Fibroblast of lung (primary cell): Measurements from ENCODE around the gene ZBTB45. TPM values are rescaled to one million over a fixed set of nuclear protein-coding genes. Genes with fewer than 3 reads are reported as not detected.

Experiments
- DNase-seq, 2 donors: peaks; one replicate each; pipeline versions ENCODE4 v3.0.0 to v3.0.0-alpha.2; 2010; ENCODE audit warnings: low read depth in 2 of 2
- H2AFZ ChIP-seq: 2 replicates; pipeline ENCODE4 v1.5.1; 2012; ENCODE audit warnings: low read length, control low read depth, inconsistent platforms
- H3K27ac ChIP-seq: 2 replicates; pipeline ENCODE4 v1.5.1; 2011; ENCODE audit warnings: low read length, control low read depth; ENCODE audit not compliant: insufficient read depth
- H3K27me3 ChIP-seq: 2 replicates; pipeline ENCODE4 v1.5.1; 2011; ENCODE audit warnings: mild to moderate bottlenecking, low read length; ENCODE audit not compliant: control insufficient read depth, insufficient read depth
- H3K36me3 ChIP-seq: 2 replicates; pipeline ENCODE4 v1.5.1; 2011; ENCODE audit warnings: low read length; ENCODE audit not compliant: control insufficient read depth, insufficient read depth
- H3K4me1 ChIP-seq: 2 replicates; pipeline ENCODE4 v1.5.1; 2011; ENCODE audit warnings: low read length; ENCODE audit not compliant: control insufficient read depth, insufficient read depth; ENCODE audit errors: extremely low read depth
- H3K4me2 ChIP-seq: 2 replicates; pipeline ENCODE4 v1.5.1; 2011; ENCODE audit warnings: low read length, control low read depth; ENCODE audit not compliant: insufficient read depth; ENCODE audit errors: extremely low read depth
- H3K4me3 ChIP-seq, 4 experiments: fragments of 200-600 bp in 1 of 4; sonication (generic) in 1 of 4; replicated peaks in 1 of 4; 2 replicates each; pipeline ENCODE4 v1.5.1; 2011 to 2016; ENCODE audit warnings: low read length in 4 of 4, low read depth in 3 of 4, mild to moderate bottlenecking in 3 of 4, control low read depth in 2 of 4, inconsistent platforms in 1 of 4, mixed read lengths in 1 of 4; ENCODE audit not compliant: insufficient read depth in 1 of 4; ENCODE audit errors: control extremely low read depth in 1 of 4
- H3K79me2 ChIP-seq: 2 replicates; pipeline ENCODE4 v1.5.1; 2012; ENCODE audit warnings: mild to moderate bottlenecking, low read length, inconsistent platforms; ENCODE audit not compliant: control insufficient read depth, insufficient read depth
- H3K9ac ChIP-seq: 2 replicates; pipeline ENCODE4 v1.5.1; 2011; ENCODE audit warnings: mild to moderate bottlenecking, low read length, control low read depth; ENCODE audit not compliant: insufficient read depth
- H3K9me3 ChIP-seq: 2 replicates; pipeline ENCODE4 v1.5.1; 2012; ENCODE audit warnings: low read depth, low read length; ENCODE audit not compliant: control insufficient read depth, insufficient read depth
- H4K20me1 ChIP-seq: 2 replicates; pipeline ENCODE4 v1.5.1; 2011; ENCODE audit warnings: low read length; ENCODE audit not compliant: control insufficient read depth, insufficient read depth; ENCODE audit errors: extremely low read depth
- EZH2 ChIP-seq: IDR thresholded peaks from 2 replicates; pipeline ENCODE4 v1.5.1; 2012; ENCODE audit warnings: low read length, control low read depth, mild to moderate bottlenecking; ENCODE audit errors: missing control alignments
- polyA plus RNA-seq, 2 donors: library from polyadenylated mRNA; depleted of rRNA in 1 of 2; stranded (reverse) in 1 of 2; unstranded in 1 of 2; fragments of >200 nt; gene quantifications; 2 replicates each; pipeline ENCODE4 v1.2.1, GENCODE V29; 2011 to 2012; ENCODE audit warnings: missing spikeins in 1 of 2
- total RNA-seq: library from RNA; depleted of rRNA; stranded (reverse); fragments of >200 nt; gene quantifications from 2 replicates; pipeline ENCODE4 v1.2.1, GENCODE V29; 2014
- TF ChIP-seq, protein P1 (sequence below), 2 donors: IDR thresholded peaks in 1 of 2; conservative IDR thresholded peaks in 1 of 2; 1 replicate in 1 of 2; 2 replicates in 1 of 2; pipeline ENCODE4 v1.5.1; 2011 to 2012; ENCODE audit warnings: low read length in 2 of 2, control low read depth in 1 of 2, inconsistent platforms in 1 of 2, low read depth in 1 of 2, mild to moderate bottlenecking in 1 of 2

Gene ZBTB45
- total and polyA plus RNA-seq, 2 donors (not counting 1 experiment from before 2014, with no cell fraction given): 3.1 to 5.9 TPM

- Histone ChIP-seq H3K4me1 (peaks cover 6% of the 10 kb centered on the region), H3K9ac (no peak overlapping the region), H2AFZ (no peak overlapping the region), H3K27me3 (no peaks in the 10 kb centered on the region), H3K4me2 (no peak overlapping the region), H3K4me3 (no peak overlapping the region), H3K79me2 (peaks cover 35% of the 10 kb centered on the region), H3K9me3 (no peaks in the 10 kb centered on the region), H4K20me1 (no peaks in the 10 kb centered on the region), H3K36me3 (peaks cover 9% of the 10 kb centered on the region), H3K27ac (no peak overlapping the region)
- TF ChIP-seq EZH2: no peak
- TF ChIP-seq, protein P1, sequence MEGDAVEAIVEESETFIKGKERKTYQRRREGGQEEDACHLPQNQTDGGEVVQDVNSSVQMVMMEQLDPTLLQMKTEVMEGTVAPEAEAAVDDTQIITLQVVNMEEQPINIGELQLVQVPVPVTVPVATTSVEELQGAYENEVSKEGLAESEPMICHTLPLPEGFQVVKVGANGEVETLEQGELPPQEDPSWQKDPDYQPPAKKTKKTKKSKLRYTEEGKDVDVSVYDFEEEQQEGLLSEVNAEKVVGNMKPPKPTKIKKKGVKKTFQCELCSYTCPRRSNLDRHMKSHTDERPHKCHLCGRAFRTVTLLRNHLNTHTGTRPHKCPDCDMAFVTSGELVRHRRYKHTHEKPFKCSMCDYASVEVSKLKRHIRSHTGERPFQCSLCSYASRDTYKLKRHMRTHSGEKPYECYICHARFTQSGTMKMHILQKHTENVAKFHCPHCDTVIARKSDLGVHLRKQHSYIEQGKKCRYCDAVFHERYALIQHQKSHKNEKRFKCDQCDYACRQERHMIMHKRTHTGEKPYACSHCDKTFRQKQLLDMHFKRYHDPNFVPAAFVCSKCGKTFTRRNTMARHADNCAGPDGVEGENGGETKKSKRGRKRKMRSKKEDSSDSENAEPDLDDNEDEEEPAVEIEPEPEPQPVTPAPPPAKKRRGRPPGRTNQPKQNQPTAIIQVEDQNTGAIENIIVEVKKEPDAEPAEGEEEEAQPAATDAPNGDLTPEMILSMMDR (conservative IDR thresholded peaks at IDR 0.05 in 1 of 2, IDR thresholded peaks at IDR 0.05 in 1 of 2; ENCODE audit: low read depth in 1 of 2, low read length in 2 of 2): no peak
- DNase-seq: no peak
Observed at GRCh38 chr19:58515259-58515658, 4.4 kb downstream of the ZBTB45 start.

DNA sequence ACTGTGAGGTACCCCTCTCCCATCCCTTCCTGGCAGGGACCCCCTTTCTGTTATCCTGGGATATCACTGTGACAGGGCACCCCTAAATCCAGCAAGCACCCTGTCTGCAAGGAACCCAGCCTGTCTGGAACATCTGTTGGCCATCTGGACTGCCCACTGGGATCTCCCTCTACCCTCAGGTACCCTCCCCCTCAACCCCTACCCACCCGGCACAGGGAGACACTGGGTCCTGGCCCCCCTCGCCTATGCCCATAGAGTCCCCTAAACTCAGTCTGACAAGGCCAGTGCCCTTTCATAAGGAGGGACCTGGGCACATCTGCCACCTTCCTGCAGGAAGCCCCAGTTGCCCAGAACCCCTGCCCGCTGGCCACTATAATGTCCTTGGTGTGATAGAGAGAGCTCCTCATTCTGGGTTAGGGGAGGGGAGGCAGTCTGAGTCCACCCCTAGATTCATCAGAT lies 5.0 kb downstream of the ZBTB45 start:
- Histone ChIP-seq H2AFZ (no peak overlapping the region), H3K36me3 (peaks cover 9% of the 10 kb centered on the region), H3K27ac (no peak overlapping the region), H4K20me1 (no peaks in the 10 kb centered on the region), H3K4me2 (peak overlapping the region; percentile 35), H3K9me3 (no peaks in the 10 kb centered on the region), H3K4me1 (peaks cover 6% of the 10 kb centered on the region), H3K27me3 (no peaks in the 10 kb centered on the region), H3K9ac (no peak overlapping the region), H3K4me3 (peak overlapping the region in 2 of 4 experiments; percentile 41 to 45), H3K79me2 (peaks cover 35% of the 10 kb centered on the region)
- TF ChIP-seq, protein P1 (conservative IDR thresholded peaks at IDR 0.05 in 1 of 2, IDR thresholded peaks at IDR 0.05 in 1 of 2; ENCODE audit: low read depth in 1 of 2, low read length in 2 of 2): no peak
- TF ChIP-seq EZH2: no peak
- no peak for DNase-seq

DNA sequence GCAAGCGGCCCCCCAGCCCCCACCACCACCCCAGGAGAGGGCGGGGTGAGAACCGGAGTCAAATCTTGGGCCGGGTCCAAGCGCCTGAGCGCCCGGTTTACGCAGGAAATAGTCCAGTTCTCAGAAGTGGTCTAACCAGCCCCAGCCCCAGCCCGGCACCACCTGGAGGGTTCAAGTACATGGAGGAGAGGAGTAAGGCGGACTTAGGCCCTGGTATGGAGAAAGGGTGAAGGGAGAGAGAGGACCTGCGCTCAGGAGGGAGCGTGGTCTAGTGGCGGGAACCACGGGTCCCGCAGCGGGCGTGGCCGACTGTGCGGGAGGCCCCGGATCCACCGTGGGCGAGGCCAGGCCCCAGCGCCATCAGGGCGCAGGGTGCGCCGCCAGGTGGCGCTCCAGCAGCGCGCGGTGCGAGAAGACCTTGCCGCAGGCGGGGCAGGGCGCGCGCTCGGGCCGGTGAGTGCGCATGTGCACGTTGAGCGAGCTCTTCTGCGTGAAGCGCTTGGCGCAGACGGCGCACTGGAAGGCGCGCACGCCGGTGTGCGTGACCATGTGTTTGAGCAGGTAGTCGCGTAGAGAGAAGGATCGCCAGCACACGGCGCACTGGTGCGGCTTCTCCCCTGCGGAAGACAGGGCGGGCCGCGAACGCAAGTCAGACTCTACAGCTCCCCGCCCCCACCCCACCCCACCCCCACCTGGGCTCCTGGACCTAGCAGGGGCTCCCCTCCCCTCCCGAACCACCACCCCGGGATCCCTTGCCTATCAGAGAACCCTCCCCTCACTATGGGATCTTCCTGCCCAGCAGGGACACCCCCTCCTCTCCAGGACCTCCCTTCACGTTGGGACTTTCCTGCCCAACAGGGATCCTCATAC lies 5.7 kb downstream of the ZBTB45 start:
- Histone ChIP-seq H3K4me2 (peak overlapping the region; percentile 35), H3K27ac (no peak overlapping the region), H3K36me3 (peaks cover 9% of the 10 kb centered on the region), H3K79me2 (peaks cover 33% of the 10 kb centered on the region), H2AFZ (no peak overlapping the region), H3K27me3 (no peaks in the 10 kb centered on the region), H3K4me3 (peak overlapping the region in 2 of 4 experiments; percentile 41 to 45), H4K20me1 (no peaks in the 10 kb centered on the region), H3K9ac (no peak overlapping the region), H3K4me1 (peaks cover 6% of the 10 kb centered on the region), H3K9me3 (no peaks in the 10 kb centered on the region)
- TF ChIP-seq, protein P1 (conservative IDR thresholded peaks at IDR 0.05 in 1 of 2, IDR thresholded peaks at IDR 0.05 in 1 of 2; ENCODE audit: low read depth in 1 of 2, low read length in 2 of 2): peak; percentile 46 to 64
- TF ChIP-seq EZH2: no peak
- DNase-seq: peak; percentile 79 to 83
